Spleen (tissue), 7 donors: Measurements from ENCODE around the gene FCN3.

ENCODE experiments used
- POLR2A ChIP-seq, 3 donors: fragments of 450-650 bp; IDR thresholded peaks; one replicate each; pipeline ENCODE4 v1.5.1; 2017; ENCODE audit warnings: antibody characterized with exemption in 3 of 3, mild to moderate bottlenecking in 1 of 3
- POLR2AphosphoS5 ChIP-seq, 3 donors: sonication (generic); formaldehyde crosslinking; IDR thresholded peaks; one replicate each; pipeline ENCODE4 v1.5.1; 2017; ENCODE audit warnings: antibody characterized with exemption in 3 of 3
- TF ChIP-seq, protein P1 (sequence below), 11 experiments: fragments of 200-600 bp in 7 of 11; fragments of 450-650 bp in 4 of 11; sonication (generic) in 4 of 11; IDR thresholded peaks in 8 of 11; conservative IDR thresholded peaks in 3 of 11; 1 replicate in 7 of 11; 2 replicates in 4 of 11; pipeline versions ENCODE4 v1.4.0 to v1.8.0; 2016 to 2021; ENCODE audit warnings: antibody characterized with exemption in 11 of 11, inconsistent platforms in 4 of 11, mild to moderate bottlenecking in 1 of 11
- donor health status: DM: no; HTN: no; CAD: no; lungs with moderate emphysema.
- donor health status: DM: no; HTN: no; CAD: no.
- donor health status: DM: no; HTN: no; CAD: no.

- TF ChIP-seq, protein P1, sequence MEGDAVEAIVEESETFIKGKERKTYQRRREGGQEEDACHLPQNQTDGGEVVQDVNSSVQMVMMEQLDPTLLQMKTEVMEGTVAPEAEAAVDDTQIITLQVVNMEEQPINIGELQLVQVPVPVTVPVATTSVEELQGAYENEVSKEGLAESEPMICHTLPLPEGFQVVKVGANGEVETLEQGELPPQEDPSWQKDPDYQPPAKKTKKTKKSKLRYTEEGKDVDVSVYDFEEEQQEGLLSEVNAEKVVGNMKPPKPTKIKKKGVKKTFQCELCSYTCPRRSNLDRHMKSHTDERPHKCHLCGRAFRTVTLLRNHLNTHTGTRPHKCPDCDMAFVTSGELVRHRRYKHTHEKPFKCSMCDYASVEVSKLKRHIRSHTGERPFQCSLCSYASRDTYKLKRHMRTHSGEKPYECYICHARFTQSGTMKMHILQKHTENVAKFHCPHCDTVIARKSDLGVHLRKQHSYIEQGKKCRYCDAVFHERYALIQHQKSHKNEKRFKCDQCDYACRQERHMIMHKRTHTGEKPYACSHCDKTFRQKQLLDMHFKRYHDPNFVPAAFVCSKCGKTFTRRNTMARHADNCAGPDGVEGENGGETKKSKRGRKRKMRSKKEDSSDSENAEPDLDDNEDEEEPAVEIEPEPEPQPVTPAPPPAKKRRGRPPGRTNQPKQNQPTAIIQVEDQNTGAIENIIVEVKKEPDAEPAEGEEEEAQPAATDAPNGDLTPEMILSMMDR (IDR thresholded peaks at IDR 0.05 in 8 of 11, conservative IDR thresholded peaks at IDR 0.05 in 3 of 11), result no peak
- TF ChIP-seq POLR2A (IDR thresholded peaks at IDR 0.05), result no peak
- no peak for TF ChIP-seq POLR2AphosphoS5 (IDR thresholded peaks at IDR 0.05)
Observed at GRCh38 chr1:27322569-27323240, 51.9 kb downstream of the FCN3 start.
